Prostate gland (tissue), 2 donors: ENCODE measurements around the gene SLIT1.

Experiments
- POLR2AphosphoS5 ChIP-seq: sonication (generic); formaldehyde crosslinking; IDR thresholded peaks from one replicate; pipeline ENCODE4 v1.6.1; 2017; ENCODE audit warnings: antibody characterized with exemption
- TF ChIP-seq, protein P1 (sequence below), 4 experiments: fragments of 200-600 bp in 2 of 4; fragments of 450-650 bp in 2 of 4; sonication (generic) in 2 of 4; IDR thresholded peaks; 1 replicate in 3 of 4; 2 replicates in 1 of 4; pipeline ENCODE4 v1.5.1; 2016 to 2019; ENCODE audit warnings: antibody characterized with exemption in 4 of 4, mild to moderate bottlenecking in 2 of 4, moderate library complexity in 2 of 4

GRCh38 chr10:96991313-96991841 lies 194.4 kb downstream of the SLIT1 start:
- TF ChIP-seq, protein P1, sequence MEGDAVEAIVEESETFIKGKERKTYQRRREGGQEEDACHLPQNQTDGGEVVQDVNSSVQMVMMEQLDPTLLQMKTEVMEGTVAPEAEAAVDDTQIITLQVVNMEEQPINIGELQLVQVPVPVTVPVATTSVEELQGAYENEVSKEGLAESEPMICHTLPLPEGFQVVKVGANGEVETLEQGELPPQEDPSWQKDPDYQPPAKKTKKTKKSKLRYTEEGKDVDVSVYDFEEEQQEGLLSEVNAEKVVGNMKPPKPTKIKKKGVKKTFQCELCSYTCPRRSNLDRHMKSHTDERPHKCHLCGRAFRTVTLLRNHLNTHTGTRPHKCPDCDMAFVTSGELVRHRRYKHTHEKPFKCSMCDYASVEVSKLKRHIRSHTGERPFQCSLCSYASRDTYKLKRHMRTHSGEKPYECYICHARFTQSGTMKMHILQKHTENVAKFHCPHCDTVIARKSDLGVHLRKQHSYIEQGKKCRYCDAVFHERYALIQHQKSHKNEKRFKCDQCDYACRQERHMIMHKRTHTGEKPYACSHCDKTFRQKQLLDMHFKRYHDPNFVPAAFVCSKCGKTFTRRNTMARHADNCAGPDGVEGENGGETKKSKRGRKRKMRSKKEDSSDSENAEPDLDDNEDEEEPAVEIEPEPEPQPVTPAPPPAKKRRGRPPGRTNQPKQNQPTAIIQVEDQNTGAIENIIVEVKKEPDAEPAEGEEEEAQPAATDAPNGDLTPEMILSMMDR (IDR thresholded peaks at IDR 0.05) = no peak
- TF ChIP-seq POLR2AphosphoS5 = no peak
